Measurements from ENCODE around the gene MC1R.

- TF ChIP-seq CTCF (IDR thresholded peaks at IDR 0.05) (no peak), POLR2A (IDR thresholded peaks at IDR 0.05) (no peak), POLR2AphosphoS5 (IDR thresholded peaks at IDR 0.05) (no peak), EP300 (IDR thresholded peaks at IDR 0.05) (no peak)
Observed at GRCh38 chr16:89936034-89936433, 17.4 kb downstream of the MC1R start.

Data from stomach (tissue), 4 donors.